Measurements from ENCODE around the gene STAB2.

GRCh38 chr12:103672401-103673119 lies 85.5 kb downstream of the STAB2 start:
- TF ChIP-seq CTCF (IDR thresholded peaks at IDR 0.05; ENCODE audit: low read depth, low read length): no peak
- TF ChIP-seq EZH2phosphoT487 (IDR thresholded peaks at IDR 0.05; ENCODE audit: low read depth): no peak
